Prostate gland (tissue), 2 donors: ENCODE results near the gene IGF1R. TPM values are rescaled to one million over a fixed set of nuclear protein-coding genes. Genes with fewer than 3 reads are reported as not detected.
A peak's percentile ranks its signal among the peaks of the same experiment; 100 is the strongest.

ENCODE experiments used
- DNase-seq: peaks from one replicate; pipeline ENCODE4 v3.0.0-alpha.2; 2019; ENCODE audit warnings: low spot score
- H3K27ac ChIP-seq, 2 donors: fragments of 200-600 bp; sonication (generic); 2 replicates each; pipeline ENCODE4 v1.5.1; 2017 to 2019
- H3K27me3 ChIP-seq: fragments of 200-600 bp; sonication (generic); replicated peaks from 2 replicates; pipeline ENCODE4 v1.5.1; 2019; ENCODE audit not compliant: insufficient read depth
- H3K36me3 ChIP-seq, 2 donors: fragments of 200-600 bp; sonication (generic); 1 replicate in 1 of 2; 2 replicates in 1 of 2; pipeline versions ENCODE4 v1.5.1 to v1.8.1; 2017 to 2019
- H3K4me1 ChIP-seq: fragments of 200-600 bp; sonication (generic); replicated peaks from 2 replicates; pipeline ENCODE4 v1.5.1; 2019
- H3K4me3 ChIP-seq, 2 donors: fragments of 200-600 bp; sonication (generic); 2 replicates each; pipeline ENCODE4 v1.5.1; 2017 to 2019
- H3K9me3 ChIP-seq: fragments of 200-600 bp; sonication (generic); 2 replicates; pipeline ENCODE4 v1.5.1; 2017
- POLR2A ChIP-seq: fragments of 450-650 bp; IDR thresholded peaks from one replicate; pipeline ENCODE4 v1.6.1; 2016; ENCODE audit warnings: antibody characterized with exemption, mild to moderate bottlenecking
- POLR2AphosphoS5 ChIP-seq: sonication (generic); formaldehyde crosslinking; IDR thresholded peaks from one replicate; pipeline ENCODE4 v1.6.1; 2017; ENCODE audit warnings: antibody characterized with exemption
- WGBS: methylation state at CpG from one replicate; pipeline ENCODE4 v1.1.5; 2018; 5-methylcytosine and 5-hydroxymethylcytosine counted together
- intact Hi-C: fragments of 100-400 bp; cut with DNase I; formaldehyde crosslinking; loops from one replicate; pipeline ENCODE4 v1.14.2; 2022
- total RNA-seq, 2 donors: library from RNA; depleted of rRNA; stranded (reverse); fragments of >200 nt; gene quantifications; one replicate each; pipeline ENCODE4 v1.1.0, GENCODE V29; 2016
- TF ChIP-seq, protein P1 (sequence below), 4 experiments: fragments of 200-600 bp in 2 of 4; fragments of 450-650 bp in 2 of 4; sonication (generic) in 2 of 4; IDR thresholded peaks; 1 replicate in 3 of 4; 2 replicates in 1 of 4; pipeline ENCODE4 v1.5.1; 2016 to 2019; ENCODE audit warnings: antibody characterized with exemption in 4 of 4, mild to moderate bottlenecking in 2 of 4, moderate library complexity in 2 of 4

The IGF1R gene
- total RNA-seq, 2 donors from 2014 or later = 190 to 216 TPM

- DNase-seq = peak; percentile 58
- TF ChIP-seq POLR2A (no peak), POLR2AphosphoS5 (peak; percentile 43)
- TF ChIP-seq, protein P1, sequence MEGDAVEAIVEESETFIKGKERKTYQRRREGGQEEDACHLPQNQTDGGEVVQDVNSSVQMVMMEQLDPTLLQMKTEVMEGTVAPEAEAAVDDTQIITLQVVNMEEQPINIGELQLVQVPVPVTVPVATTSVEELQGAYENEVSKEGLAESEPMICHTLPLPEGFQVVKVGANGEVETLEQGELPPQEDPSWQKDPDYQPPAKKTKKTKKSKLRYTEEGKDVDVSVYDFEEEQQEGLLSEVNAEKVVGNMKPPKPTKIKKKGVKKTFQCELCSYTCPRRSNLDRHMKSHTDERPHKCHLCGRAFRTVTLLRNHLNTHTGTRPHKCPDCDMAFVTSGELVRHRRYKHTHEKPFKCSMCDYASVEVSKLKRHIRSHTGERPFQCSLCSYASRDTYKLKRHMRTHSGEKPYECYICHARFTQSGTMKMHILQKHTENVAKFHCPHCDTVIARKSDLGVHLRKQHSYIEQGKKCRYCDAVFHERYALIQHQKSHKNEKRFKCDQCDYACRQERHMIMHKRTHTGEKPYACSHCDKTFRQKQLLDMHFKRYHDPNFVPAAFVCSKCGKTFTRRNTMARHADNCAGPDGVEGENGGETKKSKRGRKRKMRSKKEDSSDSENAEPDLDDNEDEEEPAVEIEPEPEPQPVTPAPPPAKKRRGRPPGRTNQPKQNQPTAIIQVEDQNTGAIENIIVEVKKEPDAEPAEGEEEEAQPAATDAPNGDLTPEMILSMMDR (IDR thresholded peaks at IDR 0.05) = peak; percentile 42 to 92 (median 76)
- Histone ChIP-seq H3K27me3 (no peaks in the 10 kb centered on the region), H3K9me3 (no peaks in the 10 kb centered on the region), H3K4me3 (peak overlapping the region; percentile 93 to 98), H3K36me3 (no peaks in the 10 kb centered on the region), H3K4me1 (no peaks in the 10 kb centered on the region), H3K27ac (peak overlapping the region; percentile 85 to 97)
- WGBS = under 1% methylated on average over 51 of the region's 77 CpGs
- intact Hi-C loops = loop anchor here (5.0 to 10.0 kb wide), 3 partner anchors 100 to 202 kb away; no protein-coding TSS in a partner anchor
Measured at GRCh38 chr15:98647026-98647773, 1.1 kb upstream of the IGF1R start.

- no peaks in the 10 kb centered on the region for H3K36me3 ChIP-seq
- DNase-seq = peak; percentile 34
- H3K9me3 ChIP-seq = no peaks in the 10 kb centered on the region
- intact Hi-C loops = loop anchor here (1.0 to 10.0 kb wide), 4 partner anchors 102 to 204 kb away; no protein-coding TSS in a partner anchor
- TF ChIP-seq, protein P1 (IDR thresholded peaks at IDR 0.05) = peak in 1 of 4 experiments; percentile 12
- TF ChIP-seq POLR2A = no peak
- H3K27me3 ChIP-seq = no peaks in the 10 kb centered on the region
- WGBS = under 1% methylated on average over 112 of the region's 121 CpGs
- peak overlapping the region; percentile 93 to 98 for H3K4me3 ChIP-seq
- peak overlapping the region; percentile 94 to 97 for H3K27ac ChIP-seq
- peaks cover 4% of the 10 kb centered on the region for H3K4me1 ChIP-seq
Measured at GRCh38 chr15:98648654-98649471, 524 bp downstream of the IGF1R start.

DNA sequence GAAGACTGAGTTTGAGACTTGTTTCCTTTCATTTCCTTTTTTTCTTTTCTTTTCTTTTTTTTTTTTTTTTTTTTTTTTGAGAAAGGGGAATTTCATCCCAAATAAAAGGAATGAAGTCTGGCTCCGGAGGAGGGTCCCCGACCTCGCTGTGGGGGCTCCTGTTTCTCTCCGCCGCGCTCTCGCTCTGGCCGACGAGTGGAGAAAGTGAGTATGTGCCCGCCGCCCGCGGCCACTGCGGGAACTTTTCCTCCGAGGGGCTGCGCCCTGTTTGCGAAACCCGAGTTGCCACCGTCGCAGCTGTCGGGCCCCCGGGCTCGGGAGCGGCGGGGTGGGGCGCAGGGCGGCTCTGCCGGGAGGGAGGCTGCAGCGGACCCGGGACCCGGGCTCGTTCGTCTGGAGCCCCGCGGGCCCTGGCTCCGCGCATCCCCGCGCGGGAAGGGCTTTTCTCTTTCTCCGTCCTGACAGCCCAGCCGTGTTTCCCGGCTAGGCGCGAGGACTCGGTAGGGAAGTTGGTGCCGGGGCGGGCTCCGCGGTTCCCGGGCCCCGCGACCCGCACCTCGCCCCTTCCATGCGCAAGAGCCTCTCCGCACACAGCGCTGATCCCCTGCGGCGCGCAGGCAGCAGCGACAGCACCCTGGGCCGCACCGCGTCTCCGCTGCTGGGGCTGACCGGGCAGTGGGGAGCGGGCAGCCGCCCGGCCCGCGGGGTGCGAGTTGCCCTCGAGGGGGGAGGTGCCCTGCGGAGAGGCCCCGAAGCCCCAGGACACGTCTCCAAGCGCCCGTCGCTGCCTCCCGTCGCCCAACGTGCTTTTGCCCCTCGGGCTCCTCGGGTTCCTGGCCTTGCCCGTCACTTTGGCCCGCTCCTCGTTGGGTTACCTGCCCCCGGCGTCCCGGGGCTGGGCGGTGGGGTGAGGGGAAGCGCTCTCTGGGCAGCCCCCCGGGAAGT lies 1.4 kb downstream of the IGF1R start:
- no peak for DNase-seq
- intact Hi-C loops = loop anchor here (5.0 to 10.0 kb wide), 6 partner anchors 102 to 428 kb away; no protein-coding TSS in a partner anchor

More for the DNA sequence above, 1.4 kb downstream of the IGF1R start:
- TF ChIP-seq, protein P1 (IDR thresholded peaks at IDR 0.05) = peak in 2 of 4 experiments; percentile 31 to 36
- TF ChIP-seq POLR2A (no peak), POLR2AphosphoS5 (no peak)
- Histone ChIP-seq H3K4me1 (peaks cover 6% of the 10 kb centered on the region), H3K27me3 (no peaks in the 10 kb centered on the region), H3K4me3 (peak overlapping the region; percentile 93 to 98), H3K36me3 (no peaks in the 10 kb centered on the region), H3K9me3 (no peaks in the 10 kb centered on the region), H3K27ac (peak overlapping the region; percentile 94 to 97)
- under 1% methylated on average over 67 of the region's 94 CpGs for WGBS
